ENCODE data around the gene PRDM16. TPM values are rescaled to one million over a fixed set of nuclear protein-coding genes. Genes with fewer than 3 reads are reported as not detected.
A peak's percentile ranks its signal among the peaks of the same experiment; 100 is the strongest.

Gene PRDM16
- total RNA-seq, 1 donor from 2014 or later: 18.3 TPM

GRCh38 chr1:3259020-3259419 is 190.0 kb downstream of the PRDM16 start:
- H3K27ac Mint-ChIP-seq (ENCODE audit: unreplicated experiment): peak overlapping the region; percentile 81
- H3K9me3 Mint-ChIP-seq (ENCODE audit: low read depth): peaks cover 8% of the 10 kb centered on the region
- H3K4me3 Mint-ChIP-seq (ENCODE audit: unreplicated experiment): no peak overlapping the region
- TF ChIP-seq CTCF (IDR thresholded peaks at IDR 0.05): no peak
- peaks cover 3% of the 10 kb centered on the region for H3K36me3 Mint-ChIP-seq (ENCODE audit: low read depth)
- no peak for DNase-seq (ENCODE audit: low spot score)
- H3K27me3 Mint-ChIP-seq (ENCODE audit: low read depth): peaks cover under 1% of the 10 kb centered on the region
- H3K4me1 Mint-ChIP-seq (ENCODE audit: low read depth): peaks cover 29% of the 10 kb centered on the region

GRCh38 chr1:3261007-3261968 is 192.3 kb downstream of the PRDM16 start:
- Mint-ChIP-seq H3K27me3 (ENCODE audit: low read depth) (peaks cover 4% of the 10 kb centered on the region), H3K9me3 (ENCODE audit: low read depth) (peaks cover 6% of the 10 kb centered on the region), H3K4me1 (ENCODE audit: low read depth) (peaks cover 29% of the 10 kb centered on the region), H3K4me3 (ENCODE audit: unreplicated experiment) (no peak overlapping the region), H3K27ac (ENCODE audit: unreplicated experiment) (no peak overlapping the region), H3K36me3 (ENCODE audit: low read depth) (peaks cover 2% of the 10 kb centered on the region)
- no peak for DNase-seq (ENCODE audit: low spot score)
- TF ChIP-seq CTCF (IDR thresholded peaks at IDR 0.05): no peak

GRCh38 chr1:3261969-3262579 is 193.1 kb downstream of the PRDM16 start:
- no peak for DNase-seq (ENCODE audit: low spot score)
- Mint-ChIP-seq H3K27ac (ENCODE audit: unreplicated experiment) (no peak overlapping the region), H3K9me3 (ENCODE audit: low read depth) (peaks cover 6% of the 10 kb centered on the region), H3K36me3 (ENCODE audit: low read depth) (peaks cover 2% of the 10 kb centered on the region), H3K4me1 (ENCODE audit: low read depth) (peaks cover 29% of the 10 kb centered on the region), H3K27me3 (ENCODE audit: low read depth) (peaks cover 4% of the 10 kb centered on the region), H3K4me3 (ENCODE audit: unreplicated experiment) (no peak overlapping the region)
- no peak for TF ChIP-seq CTCF (IDR thresholded peaks at IDR 0.05)

GRCh38 chr1:3262681-3263286 is 193.8 kb downstream of the PRDM16 start:
- peaks cover 26% of the 10 kb centered on the region for H3K4me1 Mint-ChIP-seq (ENCODE audit: low read depth)
- H3K36me3 Mint-ChIP-seq (ENCODE audit: low read depth): peaks cover 2% of the 10 kb centered on the region
- H3K9me3 Mint-ChIP-seq (ENCODE audit: low read depth): peaks cover 3% of the 10 kb centered on the region
- no peak overlapping the region for H3K4me3 Mint-ChIP-seq (ENCODE audit: unreplicated experiment)
- H3K27ac Mint-ChIP-seq (ENCODE audit: unreplicated experiment): no peak overlapping the region
- no peak for TF ChIP-seq CTCF (IDR thresholded peaks at IDR 0.05)
- peaks cover 4% of the 10 kb centered on the region for H3K27me3 Mint-ChIP-seq (ENCODE audit: low read depth)
- DNase-seq (ENCODE audit: low spot score): no peak

- no peak overlapping the region for H3K4me3 Mint-ChIP-seq (ENCODE audit: unreplicated experiment)
- H3K27ac Mint-ChIP-seq (ENCODE audit: unreplicated experiment): no peak overlapping the region
These were observed 194.8 kb downstream of the PRDM16 start for GRCh38 chr1:3263790-3264189.

More at GRCh38 chr1:3263790-3264189, 194.8 kb downstream of the PRDM16 start:
- no peak for TF ChIP-seq CTCF (IDR thresholded peaks at IDR 0.05)
- Mint-ChIP-seq H3K9me3 (ENCODE audit: low read depth) (peaks cover 3% of the 10 kb centered on the region), H3K27me3 (ENCODE audit: low read depth) (peaks cover 4% of the 10 kb centered on the region), H3K4me1 (ENCODE audit: low read depth) (peaks cover 16% of the 10 kb centered on the region), H3K36me3 (ENCODE audit: low read depth) (peaks cover 2% of the 10 kb centered on the region)
- DNase-seq (ENCODE audit: low spot score): no peak
